NB4 (cell line): ENCODE results near the gene RIT2.

Experiments
- CTCF ChIP-seq: IDR thresholded peaks from one replicate; pipeline ENCODE4 v1.5.1; 2012; ENCODE audit warnings: low read depth, low read length
- MAX ChIP-seq: IDR thresholded peaks from 2 replicates; pipeline ENCODE4 v1.6.1; 2011; ENCODE audit warnings: low read depth, low read length
- MYC ChIP-seq: IDR thresholded peaks from 2 replicates; pipeline ENCODE4 v1.6.1; 2011; ENCODE audit warnings: low read depth, low read length
- POLR2A ChIP-seq: IDR thresholded peaks from 2 replicates; pipeline ENCODE4 v1.6.1; 2011; ENCODE audit warnings: mild to moderate bottlenecking; ENCODE audit not compliant: insufficient read length; ENCODE audit errors: extremely low read depth

GRCh38 chr18:42925036-42925435 is 190.4 kb downstream of the RIT2 start:
- TF ChIP-seq CTCF: no peak
- TF ChIP-seq POLR2A: no peak
- TF ChIP-seq MAX: no peak
- no peak for TF ChIP-seq MYC
